HUES6 (cell line): Measurements from ENCODE around the gene RAB30.

Experiments used
- H3K27ac ChIP-seq: 2 replicates; pipeline ENCODE4 v1.7.0; 2013; ENCODE audit warnings: low read depth, mild to moderate bottlenecking, low read length, inconsistent platforms
- H3K27me3 ChIP-seq: 2 replicates; pipeline ENCODE4 v1.6.1; 2013; ENCODE audit warnings: low read length; ENCODE audit not compliant: control insufficient read depth, insufficient read depth
- H3K36me3 ChIP-seq: 2 replicates; pipeline ENCODE4 v1.6.1; 2013; ENCODE audit warnings: low read length; ENCODE audit not compliant: control insufficient read depth, insufficient read depth
- H3K4me1 ChIP-seq: 2 replicates; pipeline ENCODE4 v1.6.1; 2013; ENCODE audit warnings: low read length; ENCODE audit not compliant: control insufficient read depth, insufficient read depth
- H3K4me3 ChIP-seq: 2 replicates; pipeline ENCODE4 v1.5.1; 2013; ENCODE audit warnings: low read depth, low read length
- H3K9ac ChIP-seq: one replicate; pipeline ENCODE4 v1.6.1; 2013; ENCODE audit warnings: mild to moderate bottlenecking, low read length
- H3K9me3 ChIP-seq: 2 replicates; pipeline ENCODE4 v1.6.1; 2013; ENCODE audit warnings: low read depth, low read length; ENCODE audit not compliant: control insufficient read depth, insufficient read depth

The RAB30 gene

GRCh38 chr11:83007477-83007876 lies 64.2 kb downstream of the RAB30 start:
- no peak overlapping the region for H3K27ac ChIP-seq

GRCh38 chr11:83006877-83007330 lies 64.8 kb downstream of the RAB30 start:
- Histone ChIP-seq H3K9me3 (no peaks in the 10 kb centered on the region), H3K36me3 (no peaks in the 10 kb centered on the region), H3K27ac (no peak overlapping the region), H3K4me1 (peaks cover 12% of the 10 kb centered on the region), H3K4me3 (no peak overlapping the region), H3K9ac (no peak overlapping the region), H3K27me3 (no peaks in the 10 kb centered on the region)

More at GRCh38 chr11:83007477-83007876, 64.2 kb downstream of the RAB30 start:
- Histone ChIP-seq H3K9me3 (no peaks in the 10 kb centered on the region), H3K27me3 (no peaks in the 10 kb centered on the region), H3K4me1 (peaks cover 12% of the 10 kb centered on the region), H3K9ac (no peak overlapping the region), H3K4me3 (no peak overlapping the region), H3K36me3 (no peaks in the 10 kb centered on the region)

DNA sequence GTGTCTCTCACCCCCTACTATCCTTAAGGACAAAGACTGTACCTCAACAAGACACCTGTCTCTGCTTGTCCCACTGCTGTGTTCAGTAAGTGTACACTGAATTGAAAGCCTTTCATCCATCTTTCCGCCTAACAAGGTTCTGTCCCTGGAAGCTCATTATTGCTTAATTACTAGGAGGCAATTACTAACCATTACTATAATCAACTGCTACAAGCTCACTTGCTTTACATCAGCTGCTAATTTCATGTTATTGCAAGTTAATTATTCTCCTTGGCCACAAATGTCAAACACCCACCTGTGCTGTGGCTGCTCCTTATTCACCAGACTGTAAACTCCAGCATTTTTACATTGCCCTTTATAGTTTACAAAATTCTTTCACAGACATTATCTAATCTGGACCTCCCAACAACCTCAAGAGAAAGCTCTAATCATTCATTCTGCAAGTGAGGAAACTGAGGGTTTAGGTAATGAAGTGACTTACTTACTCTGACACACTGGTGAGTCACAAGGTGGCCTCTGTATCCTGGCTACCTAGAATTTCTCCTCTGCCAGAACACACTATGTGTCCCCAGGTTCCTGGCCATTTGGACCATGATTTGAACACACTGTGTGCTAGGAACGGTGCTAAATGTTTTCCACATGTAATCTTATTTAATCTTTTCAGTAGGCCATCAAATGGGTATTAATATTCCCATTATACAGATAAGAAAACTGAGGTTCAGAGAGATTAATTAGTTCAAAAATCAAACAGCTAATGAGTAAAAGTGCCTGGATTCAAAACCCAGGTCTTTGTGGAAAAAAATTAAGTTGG lies 66.7 kb downstream of the RAB30 start:
- Histone ChIP-seq H3K36me3 (no peaks in the 10 kb centered on the region), H3K9ac (no peak overlapping the region), H3K4me3 (no peak overlapping the region), H3K27me3 (no peaks in the 10 kb centered on the region), H3K9me3 (no peaks in the 10 kb centered on the region), H3K4me1 (peaks cover 12% of the 10 kb centered on the region), H3K27ac (no peak overlapping the region)

GRCh38 chr11:83002522-83002921 lies 69.2 kb downstream of the RAB30 start:
- H3K27me3 ChIP-seq: no peaks in the 10 kb centered on the region
- no peak overlapping the region for H3K9ac ChIP-seq
- H3K9me3 ChIP-seq: no peaks in the 10 kb centered on the region
- peaks cover 2% of the 10 kb centered on the region for H3K4me1 ChIP-seq
- no peaks in the 10 kb centered on the region for H3K36me3 ChIP-seq
- no peak overlapping the region for H3K27ac ChIP-seq
- H3K4me3 ChIP-seq: no peak overlapping the region

DNA sequence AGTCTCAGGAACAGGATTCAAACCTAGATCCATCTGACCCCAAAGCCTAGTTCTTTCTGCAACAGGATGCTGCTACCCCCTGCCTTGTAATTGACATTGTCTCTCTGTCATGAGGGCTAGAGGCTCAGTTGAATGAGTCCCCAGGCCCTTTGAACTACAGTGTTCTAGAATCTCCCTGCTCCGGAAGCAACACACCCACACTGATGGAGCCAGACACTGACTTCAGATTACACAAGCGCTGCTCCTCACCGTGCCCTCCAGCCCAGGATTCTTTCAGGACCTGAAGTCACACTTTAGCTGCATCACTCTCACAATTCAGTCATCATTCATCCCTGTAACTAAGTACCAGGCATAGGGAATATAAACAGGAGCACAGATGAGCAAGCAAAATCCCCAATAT lies 69.6 kb downstream of the RAB30 start:
- H3K4me3 ChIP-seq: no peak overlapping the region
- H3K27me3 ChIP-seq: no peaks in the 10 kb centered on the region
- no peaks in the 10 kb centered on the region for H3K9me3 ChIP-seq
- H3K4me1 ChIP-seq: no peaks in the 10 kb centered on the region; the same call in 1 of the 2 replicates
- no peak overlapping the region for H3K9ac ChIP-seq
- no peak overlapping the region for H3K27ac ChIP-seq
- no peaks in the 10 kb centered on the region for H3K36me3 ChIP-seq

DNA sequence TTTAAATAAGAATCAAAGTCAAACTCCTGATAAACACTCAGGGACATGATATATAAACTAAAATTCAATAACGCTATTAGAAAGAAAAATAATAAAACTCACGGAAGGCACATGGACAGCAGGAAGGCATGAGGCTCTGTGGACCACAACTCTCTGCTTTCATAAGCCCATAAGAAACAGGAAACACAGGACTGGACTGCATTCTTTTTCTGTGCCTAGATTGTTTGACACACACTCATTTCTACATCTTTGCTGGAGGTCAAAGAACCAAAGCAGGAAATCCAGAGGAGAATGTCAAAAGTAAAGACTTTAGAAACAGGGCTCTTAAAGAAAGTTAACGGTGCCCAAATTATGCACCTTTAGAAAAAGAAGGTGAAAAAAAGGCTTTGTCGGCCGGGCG lies 71.3 kb downstream of the RAB30 start:
- Histone ChIP-seq H3K9me3 (no peaks in the 10 kb centered on the region), H3K4me1 (no peaks in the 10 kb centered on the region; the same call in 1 of the 2 replicates), H3K27me3 (no peaks in the 10 kb centered on the region), H3K9ac (no peak overlapping the region), H3K27ac (no peak overlapping the region), H3K4me3 (no peak overlapping the region), H3K36me3 (no peaks in the 10 kb centered on the region)

DNA sequence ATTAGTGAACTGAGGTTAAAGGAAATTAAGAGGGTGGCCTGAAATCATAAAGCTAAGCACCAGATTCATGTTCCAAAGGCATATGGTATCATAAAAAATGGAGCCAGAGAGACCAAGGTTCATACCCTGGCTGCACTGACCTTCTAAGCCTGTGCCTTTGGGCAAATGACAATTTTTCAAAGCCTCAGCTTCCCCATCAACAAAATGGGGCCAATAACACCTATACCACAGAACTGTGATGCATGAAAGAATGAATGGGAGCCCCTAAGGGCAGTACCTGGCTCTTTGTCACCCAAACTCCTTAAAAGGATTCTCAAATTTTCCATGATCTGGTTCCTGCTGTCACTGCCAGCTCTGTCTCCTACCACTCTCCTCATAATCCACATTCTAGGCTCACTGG lies 72.5 kb downstream of the RAB30 start:
- H3K27me3 ChIP-seq: no peaks in the 10 kb centered on the region
- H3K36me3 ChIP-seq: no peaks in the 10 kb centered on the region

DNA sequence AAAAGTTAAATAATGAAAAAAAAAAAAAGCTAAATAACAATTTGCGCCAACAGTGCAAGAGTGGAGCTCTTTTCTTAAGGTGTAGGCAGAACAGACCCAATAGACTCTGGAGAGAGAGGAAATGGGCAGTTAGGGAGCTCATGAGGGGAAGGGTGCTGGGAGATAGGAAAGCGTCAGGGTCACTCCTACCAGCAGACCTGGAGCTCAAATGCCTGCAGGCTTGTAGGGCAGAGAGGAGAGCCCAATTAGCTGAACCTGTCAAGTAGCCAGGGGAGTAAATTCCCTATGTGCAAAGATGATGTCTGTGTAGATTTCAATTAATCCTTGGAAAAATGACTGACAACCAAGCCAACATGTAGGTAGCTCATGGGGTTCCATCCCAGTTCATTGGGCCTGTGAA lies 73.0 kb downstream of the RAB30 start:
- H3K4me1 ChIP-seq: no peaks in the 10 kb centered on the region; the same call in 1 of the 2 replicates
- H3K27me3 ChIP-seq: no peaks in the 10 kb centered on the region
- no peaks in the 10 kb centered on the region for H3K36me3 ChIP-seq
- H3K27ac ChIP-seq: no peak overlapping the region
- H3K9me3 ChIP-seq: no peaks in the 10 kb centered on the region
- no peak overlapping the region for H3K4me3 ChIP-seq
- no peak overlapping the region for H3K9ac ChIP-seq

More for the DNA sequence above, 72.5 kb downstream of the RAB30 start:
- no peak overlapping the region for H3K9ac ChIP-seq
- no peak overlapping the region for H3K4me3 ChIP-seq
- H3K4me1 ChIP-seq: no peaks in the 10 kb centered on the region; the same call in 1 of the 2 replicates
- no peak overlapping the region for H3K27ac ChIP-seq
- H3K9me3 ChIP-seq: no peaks in the 10 kb centered on the region

DNA sequence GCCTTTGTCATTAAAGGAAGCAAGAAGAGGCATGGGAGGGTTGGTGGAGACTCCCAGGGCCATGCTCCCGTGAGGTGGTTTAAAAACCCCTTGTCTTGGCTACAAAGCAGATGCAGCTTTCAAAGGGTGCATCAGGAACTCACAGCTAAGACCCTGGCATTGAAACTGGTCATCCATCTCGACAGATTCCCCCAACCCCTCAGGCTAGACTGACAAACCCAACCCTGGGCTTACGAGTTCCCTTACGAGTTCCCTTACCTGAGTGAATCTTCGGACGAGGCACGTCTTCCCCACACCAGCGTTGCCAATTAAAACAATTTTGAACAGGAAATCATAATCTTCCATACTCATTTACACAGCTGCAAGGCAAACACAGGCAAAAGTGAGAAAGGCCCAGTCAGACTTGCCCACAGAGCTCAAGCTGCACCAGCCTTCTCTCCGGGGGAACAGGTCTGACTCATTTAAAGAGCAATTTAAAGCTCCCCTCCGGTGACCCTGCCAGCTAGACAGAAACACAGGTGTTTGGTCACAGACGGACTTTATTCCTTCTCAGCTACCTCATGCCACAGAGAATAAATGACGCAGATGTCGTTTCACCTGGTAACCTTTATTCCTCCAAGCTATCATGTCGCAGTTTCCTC lies 74.6 kb downstream of the RAB30 start:
- H3K9ac ChIP-seq: no peak overlapping the region

GRCh38 chr11:82995754-82996398 lies 75.8 kb downstream of the RAB30 start:
- H3K27ac ChIP-seq: no peak overlapping the region
- H3K4me3 ChIP-seq: no peak overlapping the region
- no peaks in the 10 kb centered on the region; the same call in 1 of the 2 replicates for H3K4me1 ChIP-seq
- no peaks in the 10 kb centered on the region for H3K9me3 ChIP-seq
- no peaks in the 10 kb centered on the region for H3K36me3 ChIP-seq
- no peak overlapping the region for H3K9ac ChIP-seq
- H3K27me3 ChIP-seq: no peaks in the 10 kb centered on the region

More for the DNA sequence above, 74.6 kb downstream of the RAB30 start:
- Histone ChIP-seq H3K27ac (no peak overlapping the region), H3K9me3 (no peaks in the 10 kb centered on the region), H3K4me1 (no peaks in the 10 kb centered on the region; the same call in 1 of the 2 replicates), H3K36me3 (no peaks in the 10 kb centered on the region), H3K4me3 (no peak overlapping the region), H3K27me3 (no peaks in the 10 kb centered on the region)

DNA sequence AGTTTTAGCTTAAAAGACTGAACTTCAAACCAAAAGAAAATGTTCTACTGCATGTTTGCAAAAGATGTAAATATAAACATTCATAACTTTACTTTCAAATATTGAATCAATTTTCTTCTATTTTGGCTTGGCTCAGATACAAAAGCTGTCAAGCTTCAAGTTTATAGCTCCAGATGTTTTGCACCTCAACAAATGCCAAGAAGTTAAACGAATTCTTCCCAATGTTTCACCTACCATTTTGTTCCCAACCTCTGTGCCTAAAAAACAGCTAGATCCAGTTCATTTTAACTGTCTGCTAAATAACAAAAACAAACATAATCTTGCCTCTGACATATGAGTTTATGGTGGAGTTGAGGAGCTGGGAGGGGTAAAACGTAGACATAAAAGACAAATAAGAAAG lies 76.5 kb downstream of the RAB30 start:
- no peak overlapping the region for H3K27ac ChIP-seq
- H3K9ac ChIP-seq: no peak overlapping the region
- H3K4me1 ChIP-seq: no peaks in the 10 kb centered on the region; the same call in 1 of the 2 replicates
- no peaks in the 10 kb centered on the region for H3K9me3 ChIP-seq
- no peaks in the 10 kb centered on the region for H3K36me3 ChIP-seq
- H3K4me3 ChIP-seq: no peak overlapping the region
- H3K27me3 ChIP-seq: no peaks in the 10 kb centered on the region
